ENCODE results near the gene NUP62.

NUP62 gene

GRCh38 chr19:49882643-49883042 lies 46.7 kb downstream of the NUP62 start:
- Mint-ChIP-seq H3K4me3 (peak overlapping the region in 1 of 2 donors; percentile 27), H3K27me3 (no peaks in the 10 kb centered on the region), H3K27ac (peak overlapping the region in 1 of 2 donors; percentile 99), H3K4me1 (ENCODE audit: low read depth in 2 of 2) (peaks cover 14 to 15% of the 10 kb centered on the region in 2 donors), H3K9me3 (no peaks in the 10 kb centered on the region), H3K36me3 (ENCODE audit: insufficient read depth) (no peaks in the 10 kb centered on the region)
- DNase-seq: no peak
- ATAC-seq (replicated peaks): no peak

GRCh38 chr19:49881672-49882394 lies 47.5 kb downstream of the NUP62 start:
- ATAC-seq (replicated peaks) (no peak), DNase-seq (no peak)
- Mint-ChIP-seq H3K4me1 (ENCODE audit: low read depth in 2 of 2) (peaks cover 14% of the 10 kb centered on the region in 2 donors), H3K27ac (peak overlapping the region in 1 of 2 donors; percentile 99), H3K36me3 (ENCODE audit: insufficient read depth) (no peaks in the 10 kb centered on the region), H3K27me3 (no peaks in the 10 kb centered on the region), H3K4me3 (peak overlapping the region in 1 of 2 donors; percentile 14), H3K9me3 (no peaks in the 10 kb centered on the region)

GRCh38 chr19:49881186-49881585 lies 48.1 kb downstream of the NUP62 start:
- no peaks in the 10 kb centered on the region for H3K27me3 Mint-ChIP-seq
- peaks cover 14% of the 10 kb centered on the region in 2 donors for H3K4me1 Mint-ChIP-seq (ENCODE audit: low read depth in 2 of 2)
- H3K27ac Mint-ChIP-seq: peak overlapping the region in 1 of 2 donors; percentile 99
- no peak overlapping the region for H3K4me3 Mint-ChIP-seq
- DNase-seq: no peak
- H3K36me3 Mint-ChIP-seq (ENCODE audit: insufficient read depth): no peaks in the 10 kb centered on the region
- H3K9me3 Mint-ChIP-seq: no peaks in the 10 kb centered on the region
- ATAC-seq (replicated peaks): no peak

- ATAC-seq (replicated peaks): no peak
- Mint-ChIP-seq H3K4me3 (peak overlapping the region in 1 of 2 donors; percentile 25), H3K9me3 (no peaks in the 10 kb centered on the region), H3K27ac (peak overlapping the region in 1 of 2 donors; percentile 99), H3K27me3 (no peaks in the 10 kb centered on the region), H3K36me3 (ENCODE audit: insufficient read depth) (peaks cover 4% of the 10 kb centered on the region), H3K4me1 (ENCODE audit: low read depth in 2 of 2) (peaks cover 19 to 21% of the 10 kb centered on the region in 2 donors)
- DNase-seq: no peak
Observed at GRCh38 chr19:49880162-49880869, 49.0 kb downstream of the NUP62 start.

GRCh38 chr19:49879243-49879963 lies 49.9 kb downstream of the NUP62 start:
- H3K36me3 Mint-ChIP-seq (ENCODE audit: insufficient read depth): peaks cover 5% of the 10 kb centered on the region
- H3K4me1 Mint-ChIP-seq (ENCODE audit: low read depth in 2 of 2): peaks cover 21% of the 10 kb centered on the region in 2 donors
- no peak for DNase-seq
- H3K27me3 Mint-ChIP-seq: no peaks in the 10 kb centered on the region
- H3K9me3 Mint-ChIP-seq: no peaks in the 10 kb centered on the region
- H3K4me3 Mint-ChIP-seq: no peak overlapping the region
- ATAC-seq (replicated peaks): no peak
- H3K27ac Mint-ChIP-seq: peak overlapping the region in 1 of 2 donors; percentile 99

GRCh38 chr19:49878744-49879070 lies 50.6 kb downstream of the NUP62 start:
- DNase-seq (no peak), ATAC-seq (replicated peaks) (no peak)
- no peaks in the 10 kb centered on the region for H3K27me3 Mint-ChIP-seq
- H3K9me3 Mint-ChIP-seq: no peaks in the 10 kb centered on the region
- no peak overlapping the region for H3K27ac Mint-ChIP-seq
- H3K4me1 Mint-ChIP-seq (ENCODE audit: low read depth in 2 of 2): peaks cover 21% of the 10 kb centered on the region in 2 donors
- peaks cover 7% of the 10 kb centered on the region for H3K36me3 Mint-ChIP-seq (ENCODE audit: insufficient read depth)
- H3K4me3 Mint-ChIP-seq: no peak overlapping the region

GRCh38 chr19:49877879-49878743 lies 51.2 kb downstream of the NUP62 start:
- H3K27ac Mint-ChIP-seq: no peak overlapping the region
- ATAC-seq (replicated peaks) (peak; percentile 58), DNase-seq (peak; percentile 95 to 98 (median 98))
- H3K9me3 Mint-ChIP-seq: no peaks in the 10 kb centered on the region
- H3K36me3 Mint-ChIP-seq (ENCODE audit: insufficient read depth): peaks cover 10% of the 10 kb centered on the region
- no peak overlapping the region for H3K4me3 Mint-ChIP-seq
- no peaks in the 10 kb centered on the region for H3K27me3 Mint-ChIP-seq
- H3K4me1 Mint-ChIP-seq (ENCODE audit: low read depth in 2 of 2): peaks cover 21% of the 10 kb centered on the region in 2 donors

GRCh38 chr19:49877020-49877878 lies 52.1 kb downstream of the NUP62 start, which contains the start of the genes AKT1S1 and TBC1D17:
TSS of gene AKT1S1 (minus strand) at chr19:49877355. CDS start at chr19:49873295, 4,060 bp downstream.
TSS of gene TBC1D17 (plus strand) at chr19:49877702. CDS start at chr19:49877724, 22 bp downstream.
- H3K27ac Mint-ChIP-seq: no peak within 1 kb of the TSS
- DNase-seq: peak; percentile 97 to 99 (median 97)
- H3K36me3 Mint-ChIP-seq (ENCODE audit: insufficient read depth): peaks cover 11% of the 10 kb centered on the region
- H3K4me1 Mint-ChIP-seq (ENCODE audit: low read depth in 2 of 2): peaks cover 21% of the 10 kb centered on the region in 2 donors
- ATAC-seq (replicated peaks): peak; percentile 64
- H3K27me3 Mint-ChIP-seq: no peaks in the 10 kb centered on the region
- H3K4me3 Mint-ChIP-seq: no peak within 1 kb of the TSS
- no peaks in the 10 kb centered on the region for H3K9me3 Mint-ChIP-seq

- no peak overlapping the region for H3K27ac Mint-ChIP-seq
- DNase-seq (peak; percentile 97 to 98 (median 98)), ATAC-seq (replicated peaks) (peak; percentile 57)
- peaks cover 16% of the 10 kb centered on the region for H3K36me3 Mint-ChIP-seq (ENCODE audit: insufficient read depth)
- peaks cover 22 to 24% of the 10 kb centered on the region in 2 donors for H3K4me1 Mint-ChIP-seq (ENCODE audit: low read depth in 2 of 2)
- H3K4me3 Mint-ChIP-seq: no peak overlapping the region
- H3K27me3 Mint-ChIP-seq: no peaks in the 10 kb centered on the region
- H3K9me3 Mint-ChIP-seq: no peaks in the 10 kb centered on the region
Observed at GRCh38 chr19:49876422-49877019, 52.8 kb downstream of the NUP62 start.

- H3K36me3 Mint-ChIP-seq (ENCODE audit: insufficient read depth): peaks cover 16% of the 10 kb centered on the region
- H3K27me3 Mint-ChIP-seq: no peaks in the 10 kb centered on the region
- no peak overlapping the region for H3K27ac Mint-ChIP-seq
- peak; percentile 35 to 43 (median 42) for DNase-seq
- H3K9me3 Mint-ChIP-seq: no peaks in the 10 kb centered on the region
- H3K4me3 Mint-ChIP-seq: no peak overlapping the region
- peaks cover 22 to 24% of the 10 kb centered on the region in 2 donors for H3K4me1 Mint-ChIP-seq (ENCODE audit: low read depth in 2 of 2)
- no peak for ATAC-seq (replicated peaks)
Observed at GRCh38 chr19:49875857-49876421, 53.4 kb downstream of the NUP62 start.

- H3K27me3 Mint-ChIP-seq: no peaks in the 10 kb centered on the region
- no peak overlapping the region for H3K27ac Mint-ChIP-seq
- no peaks in the 10 kb centered on the region for H3K9me3 Mint-ChIP-seq
- no peak overlapping the region for H3K4me3 Mint-ChIP-seq
- H3K4me1 Mint-ChIP-seq (ENCODE audit: low read depth in 2 of 2): peaks cover 24 to 25% of the 10 kb centered on the region in 2 donors
- DNase-seq (no peak), ATAC-seq (replicated peaks) (no peak)
- H3K36me3 Mint-ChIP-seq (ENCODE audit: insufficient read depth): peaks cover 16% of the 10 kb centered on the region
Observed at GRCh38 chr19:49875177-49875576, 54.1 kb downstream of the NUP62 start.

All from effector memory CD8-positive, alpha-beta T cell (primary cell).